Measurements from ENCODE around the gene FAM53A. TPM values are rescaled to one million over a fixed set of nuclear protein-coding genes. Genes with fewer than 3 reads are reported as not detected.

Gene FAM53A
- total and polyA plus RNA-seq, 12 donors: 0.44 to 6.2 (median 1.4) TPM

DNA sequence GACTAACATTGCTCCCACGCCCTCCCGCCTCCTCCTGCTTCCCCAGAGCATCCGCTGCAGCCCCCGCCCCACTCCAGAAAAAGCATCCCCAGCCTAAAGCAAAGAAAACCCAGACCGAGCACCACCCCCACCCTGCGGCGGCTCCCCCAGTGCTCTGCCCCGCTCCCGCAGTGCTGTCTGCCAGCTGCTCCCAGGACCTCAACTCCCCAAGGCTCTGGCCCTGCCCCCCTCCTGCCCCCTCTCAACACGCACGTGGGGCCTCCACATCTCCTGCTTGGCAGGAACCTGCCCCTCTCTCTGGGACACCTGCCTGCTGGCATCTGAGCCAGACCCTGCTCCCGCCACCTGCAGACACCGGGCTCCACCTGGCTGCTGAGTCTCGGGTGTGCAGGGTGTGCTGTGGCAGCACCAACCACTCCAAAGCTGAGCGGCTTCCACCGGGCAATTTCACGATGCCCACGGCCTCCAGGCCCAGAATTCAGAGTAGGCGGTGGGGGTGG, 79.4 kb downstream of the FAM53A start:
- WGBS, 4 donors: 38 to 46% (median 44%) methylated on average over 11 to 19 of the region's 19 CpGs

GRCh38 chr4:1604181-1604705, 79.9 kb downstream of the FAM53A start:
- no peak overlapping the region for H3K27ac ChIP-seq
- no peaks in the 10 kb centered on the region for H3K9me3 ChIP-seq (replicated peaks in 1 of 3)
- no peaks in the 10 kb centered on the region for H3K36me3 ChIP-seq (replicated peaks in 1 of 2)
- H3K4me3 ChIP-seq: no peak overlapping the region
- TF ChIP-seq POLR2A (IDR thresholded peaks at IDR 0.05): no peak
- TF ChIP-seq, protein P1, sequence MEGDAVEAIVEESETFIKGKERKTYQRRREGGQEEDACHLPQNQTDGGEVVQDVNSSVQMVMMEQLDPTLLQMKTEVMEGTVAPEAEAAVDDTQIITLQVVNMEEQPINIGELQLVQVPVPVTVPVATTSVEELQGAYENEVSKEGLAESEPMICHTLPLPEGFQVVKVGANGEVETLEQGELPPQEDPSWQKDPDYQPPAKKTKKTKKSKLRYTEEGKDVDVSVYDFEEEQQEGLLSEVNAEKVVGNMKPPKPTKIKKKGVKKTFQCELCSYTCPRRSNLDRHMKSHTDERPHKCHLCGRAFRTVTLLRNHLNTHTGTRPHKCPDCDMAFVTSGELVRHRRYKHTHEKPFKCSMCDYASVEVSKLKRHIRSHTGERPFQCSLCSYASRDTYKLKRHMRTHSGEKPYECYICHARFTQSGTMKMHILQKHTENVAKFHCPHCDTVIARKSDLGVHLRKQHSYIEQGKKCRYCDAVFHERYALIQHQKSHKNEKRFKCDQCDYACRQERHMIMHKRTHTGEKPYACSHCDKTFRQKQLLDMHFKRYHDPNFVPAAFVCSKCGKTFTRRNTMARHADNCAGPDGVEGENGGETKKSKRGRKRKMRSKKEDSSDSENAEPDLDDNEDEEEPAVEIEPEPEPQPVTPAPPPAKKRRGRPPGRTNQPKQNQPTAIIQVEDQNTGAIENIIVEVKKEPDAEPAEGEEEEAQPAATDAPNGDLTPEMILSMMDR (IDR thresholded peaks at IDR 0.05): no peak
- no peak for DNase-seq
- peaks cover 12% of the 10 kb centered on the region for H3K27me3 ChIP-seq
- no peaks in the 10 kb centered on the region for H3K4me1 ChIP-seq (replicated peaks in 1 of 2)
- 10 to 42% (median 40%) methylated on average over 5 to 23 of the region's 23 CpGs for WGBS, 4 donors
- intact Hi-C loops (cut with DNase I): no loop called here

More for the DNA sequence above, 79.4 kb downstream of the FAM53A start:
- no peaks in the 10 kb centered on the region for H3K9me3 ChIP-seq (replicated peaks in 1 of 3)
- no peak for DNase-seq
- H3K27me3 ChIP-seq: peaks cover 12% of the 10 kb centered on the region
- H3K27ac ChIP-seq: no peak overlapping the region
- intact Hi-C loops (cut with DNase I): no loop called here
- no peak for TF ChIP-seq POLR2A (IDR thresholded peaks at IDR 0.05)
- TF ChIP-seq, protein P1 (IDR thresholded peaks at IDR 0.05): no peak
- no peak overlapping the region for H3K4me3 ChIP-seq
- no peaks in the 10 kb centered on the region for H3K4me1 ChIP-seq (replicated peaks in 1 of 2)
- no peaks in the 10 kb centered on the region for H3K36me3 ChIP-seq (replicated peaks in 1 of 2)

DNA sequence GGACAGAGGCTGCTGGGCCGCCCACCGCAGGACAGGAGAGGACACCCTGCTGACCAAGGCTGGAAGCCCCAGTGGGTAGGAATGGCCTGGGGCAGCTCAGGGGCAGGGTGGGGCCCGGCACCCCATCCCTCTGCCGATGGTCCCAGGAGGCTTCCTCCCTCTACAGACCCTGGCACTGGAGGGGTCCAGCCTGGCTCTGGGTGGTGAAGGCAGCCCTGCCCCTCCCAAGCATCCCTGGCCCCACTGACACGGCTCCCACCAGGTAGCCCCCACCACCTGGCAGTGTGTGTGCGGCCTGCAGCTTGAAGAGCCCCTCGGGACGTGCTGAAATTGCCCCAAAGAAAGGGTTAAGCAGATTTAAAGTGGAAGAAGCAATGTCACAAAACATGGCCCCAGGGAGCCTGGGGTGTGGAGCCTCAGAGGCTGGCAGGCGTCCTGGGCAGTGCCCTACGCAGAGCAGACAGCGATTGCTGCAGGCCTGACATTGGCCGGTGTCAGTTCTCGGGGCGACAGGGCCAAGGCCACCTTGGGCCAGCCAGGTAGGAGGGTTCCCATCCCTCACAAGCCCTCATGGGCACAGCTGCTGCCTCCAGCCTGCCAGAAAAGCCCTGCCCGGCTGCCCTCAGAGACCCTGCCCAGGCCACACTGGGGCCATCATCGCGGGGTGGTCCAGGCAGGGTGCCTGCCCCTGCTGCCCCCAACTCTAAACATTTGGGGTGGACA, 80.5 kb downstream of the FAM53A start:
- TF ChIP-seq, protein P1 (IDR thresholded peaks at IDR 0.05): no peak
- no peak for TF ChIP-seq POLR2A (IDR thresholded peaks at IDR 0.05)
- no peak overlapping the region for H3K4me3 ChIP-seq
- WGBS, 4 donors: 32 to 70% (median 68%) methylated on average over 8 to 17 of the region's 17 CpGs
- no peaks in the 10 kb centered on the region for H3K36me3 ChIP-seq (replicated peaks in 1 of 2)
- peaks cover 12% of the 10 kb centered on the region for H3K27me3 ChIP-seq
- no peak for DNase-seq
- H3K9me3 ChIP-seq (replicated peaks in 1 of 3): no peaks in the 10 kb centered on the region
- intact Hi-C loops (cut with DNase I): no loop called here
- no peak overlapping the region for H3K27ac ChIP-seq
- no peaks in the 10 kb centered on the region for H3K4me1 ChIP-seq (replicated peaks in 1 of 2)

GRCh38 chr4:1602655-1603412, 81.3 kb downstream of the FAM53A start:
- no peak overlapping the region for H3K4me3 ChIP-seq
- no peak for DNase-seq
- no peaks in the 10 kb centered on the region for H3K9me3 ChIP-seq (replicated peaks in 1 of 3)
- no peak overlapping the region for H3K27ac ChIP-seq
- 66 to 76% (median 70%) methylated on average over 24 to 43 of the region's 43 CpGs for WGBS, 4 donors
- H3K4me1 ChIP-seq (replicated peaks in 1 of 2): no peaks in the 10 kb centered on the region
- peaks cover 16% of the 10 kb centered on the region for H3K27me3 ChIP-seq
- TF ChIP-seq, protein P1 (IDR thresholded peaks at IDR 0.05): no peak
- TF ChIP-seq POLR2A (IDR thresholded peaks at IDR 0.05): no peak
- no peaks in the 10 kb centered on the region for H3K36me3 ChIP-seq (replicated peaks in 1 of 2)
- intact Hi-C loops (cut with DNase I): no loop called here
